HEK293 (cell line): Measurements from ENCODE around the gene USP6NL.

ENCODE experiments used
- CTCF ChIA-PET: fragments of 350-600 bp; formaldehyde crosslinking; extraction: SDS; loops from one replicate; lab custom pipeline; 2021; ENCODE audit warnings: antibody characterized with exemption; lab: Yijun Ruan, JAX
- POLR2A ChIA-PET: fragments of 300-600 bp; formaldehyde crosslinking; extraction: SDS; loops from one replicate; lab custom pipeline; 2020; ENCODE audit warnings: antibody characterized with exemption, inconsistent platforms; lab: Yijun Ruan, JAX
- H3K27ac ChIP-seq: fragments of 200-500 bp; sonication (Bioruptor generic); 2 replicates; pipeline ENCODE4 v1.5.1; 2014; ENCODE audit warnings: low read depth, low read length, control low read depth, inconsistent platforms; ENCODE audit errors: extremely low read depth
- H3K36me3 ChIP-seq, 2 experiments: fragments of 200-500 bp in 1 of 2; sonication (Bioruptor generic) in 1 of 2; 1 replicate in 1 of 2; 2 replicates in 1 of 2; pipeline ENCODE4 v1.5.1; 2014 to 2017; ENCODE audit warnings: inconsistent platforms in 2 of 2, low read length in 2 of 2; ENCODE audit not compliant: control insufficient read depth in 2 of 2, insufficient read depth in 1 of 2
- H3K4me1 ChIP-seq: fragments of 200-500 bp; sonication (Bioruptor generic); 2 replicates; pipeline ENCODE4 v1.5.1; 2014; ENCODE audit warnings: mild to moderate bottlenecking, low read length, inconsistent platforms; ENCODE audit not compliant: control insufficient read depth, insufficient read depth
- H3K4me3 ChIP-seq: 2 replicates; pipeline ENCODE4 v1.5.1; 2011; ENCODE audit warnings: low read depth, mild to moderate bottlenecking, control low read depth, low read length, moderate library complexity
- H3K9me3 ChIP-seq: fragments of 200-500 bp; sonication (Bioruptor generic); 2 replicates; pipeline ENCODE4 v1.5.1; 2014; ENCODE audit warnings: low read depth, low read length, inconsistent platforms; ENCODE audit not compliant: control insufficient read depth, insufficient read depth
- TRIM28 ChIP-seq: IDR thresholded peaks from 2 replicates; pipeline ENCODE4 v1.6.1; 2011; ENCODE audit warnings: low read length, control low read depth, borderline replicate concordance
- YY1 ChIP-seq: fragments of 450-650 bp; formaldehyde crosslinking; IDR thresholded peaks from 2 replicates; pipeline ENCODE4 v1.5.1; 2018; ENCODE audit warnings: missing biosample characterization, missing genetic modification characterization
- ZBTB1 ChIP-seq: fragments of 450-650 bp; formaldehyde crosslinking; IDR thresholded peaks from 2 replicates; pipeline ENCODE4 v1.5.1; 2016; ENCODE audit warnings: missing biosample characterization, missing genetic modification characterization
- ZNF112 ChIP-seq: fragments of 450-650 bp; formaldehyde crosslinking; IDR thresholded peaks from 2 replicates; pipeline ENCODE4 v1.5.0; 2017; ENCODE audit warnings: missing biosample characterization, missing genetic modification characterization
- ZNF132 ChIP-seq: fragments of 450-650 bp; formaldehyde crosslinking; IDR thresholded peaks from 2 replicates; pipeline ENCODE4 v1.5.1; 2017; ENCODE audit warnings: missing biosample characterization, missing genetic modification characterization, borderline replicate concordance
- ZNF140 ChIP-seq: fragments of 450-650 bp; formaldehyde crosslinking; IDR thresholded peaks from 2 replicates; pipeline ENCODE4 v1.5.1; 2016; ENCODE audit warnings: missing biosample characterization, missing genetic modification characterization
- ZNF223 ChIP-seq: fragments of 450-650 bp; formaldehyde crosslinking; IDR thresholded peaks from 2 replicates; pipeline ENCODE4 v1.5.1; 2016; ENCODE audit warnings: missing biosample characterization, missing genetic modification characterization
- ZNF366 ChIP-seq: fragments of 450-650 bp; formaldehyde crosslinking; conservative IDR thresholded peaks from 2 replicates; pipeline ENCODE4 v1.5.1; 2016; ENCODE audit warnings: missing biosample characterization, missing genetic modification characterization
- ZNF404 ChIP-seq: fragments of 450-650 bp; formaldehyde crosslinking; IDR thresholded peaks from 2 replicates; pipeline ENCODE4 v1.5.1; 2017; ENCODE audit warnings: missing biosample characterization, missing genetic modification characterization
- ZNF768 ChIP-seq: fragments of 450-650 bp; formaldehyde crosslinking; IDR thresholded peaks from 2 replicates; pipeline ENCODE4 v1.5.1; 2018; ENCODE audit warnings: missing biosample characterization, mild to moderate bottlenecking, missing genetic modification characterization
- TF ChIP-seq, protein P1 (sequence below): fragments of 450-650 bp; formaldehyde crosslinking; IDR thresholded peaks from 2 replicates; pipeline ENCODE4 v1.5.1; 2016; ENCODE audit warnings: missing biosample characterization, missing genetic modification characterization, borderline replicate concordance
- TF ChIP-seq, protein P2 (sequence below): fragments of 450-650 bp; formaldehyde crosslinking; IDR thresholded peaks from 2 replicates; pipeline ENCODE4 v1.5.1; 2016; ENCODE audit warnings: missing biosample characterization, missing genetic modification characterization
- TF ChIP-seq, protein P3 (sequence below): fragments of 450-650 bp; formaldehyde crosslinking; IDR thresholded peaks from 2 replicates; pipeline ENCODE4; 2016; ENCODE audit warnings: missing biosample characterization, missing genetic modification characterization
- TF ChIP-seq, protein P4 (sequence below): fragments of 450-650 bp; formaldehyde crosslinking; IDR thresholded peaks from 2 replicates; pipeline ENCODE4 v1.5.1; 2016; ENCODE audit warnings: missing biosample characterization, missing genetic modification characterization, low read depth
- TF ChIP-seq, protein P5 (sequence below): fragments of 450-650 bp; IDR thresholded peaks from 2 replicates; pipeline ENCODE4 v1.5.1; 2018; ENCODE audit warnings: missing biosample characterization, mild to moderate bottlenecking, missing genetic modification characterization

The USP6NL gene

DNA sequence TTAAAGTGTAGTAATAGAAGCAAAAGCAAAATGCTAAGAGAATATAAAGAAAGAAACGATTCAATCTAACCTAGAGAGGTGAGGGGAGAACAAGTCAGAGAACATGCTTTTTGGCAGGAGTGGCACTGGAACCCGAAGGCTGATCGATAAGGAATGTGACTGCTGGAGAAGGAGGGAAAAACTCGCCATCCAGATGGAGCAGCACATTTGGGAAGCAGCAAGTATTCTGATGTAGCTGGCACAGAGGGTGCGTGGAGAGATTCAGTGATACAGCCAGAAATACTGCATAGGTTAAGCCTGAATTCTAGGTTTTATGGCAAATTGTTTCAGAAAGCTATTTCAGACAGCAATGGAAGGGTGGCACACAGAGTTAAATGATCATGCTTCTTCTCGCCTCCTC is 42.0 kb downstream of the USP6NL start (continued):
- TF ChIP-seq, protein P1, sequence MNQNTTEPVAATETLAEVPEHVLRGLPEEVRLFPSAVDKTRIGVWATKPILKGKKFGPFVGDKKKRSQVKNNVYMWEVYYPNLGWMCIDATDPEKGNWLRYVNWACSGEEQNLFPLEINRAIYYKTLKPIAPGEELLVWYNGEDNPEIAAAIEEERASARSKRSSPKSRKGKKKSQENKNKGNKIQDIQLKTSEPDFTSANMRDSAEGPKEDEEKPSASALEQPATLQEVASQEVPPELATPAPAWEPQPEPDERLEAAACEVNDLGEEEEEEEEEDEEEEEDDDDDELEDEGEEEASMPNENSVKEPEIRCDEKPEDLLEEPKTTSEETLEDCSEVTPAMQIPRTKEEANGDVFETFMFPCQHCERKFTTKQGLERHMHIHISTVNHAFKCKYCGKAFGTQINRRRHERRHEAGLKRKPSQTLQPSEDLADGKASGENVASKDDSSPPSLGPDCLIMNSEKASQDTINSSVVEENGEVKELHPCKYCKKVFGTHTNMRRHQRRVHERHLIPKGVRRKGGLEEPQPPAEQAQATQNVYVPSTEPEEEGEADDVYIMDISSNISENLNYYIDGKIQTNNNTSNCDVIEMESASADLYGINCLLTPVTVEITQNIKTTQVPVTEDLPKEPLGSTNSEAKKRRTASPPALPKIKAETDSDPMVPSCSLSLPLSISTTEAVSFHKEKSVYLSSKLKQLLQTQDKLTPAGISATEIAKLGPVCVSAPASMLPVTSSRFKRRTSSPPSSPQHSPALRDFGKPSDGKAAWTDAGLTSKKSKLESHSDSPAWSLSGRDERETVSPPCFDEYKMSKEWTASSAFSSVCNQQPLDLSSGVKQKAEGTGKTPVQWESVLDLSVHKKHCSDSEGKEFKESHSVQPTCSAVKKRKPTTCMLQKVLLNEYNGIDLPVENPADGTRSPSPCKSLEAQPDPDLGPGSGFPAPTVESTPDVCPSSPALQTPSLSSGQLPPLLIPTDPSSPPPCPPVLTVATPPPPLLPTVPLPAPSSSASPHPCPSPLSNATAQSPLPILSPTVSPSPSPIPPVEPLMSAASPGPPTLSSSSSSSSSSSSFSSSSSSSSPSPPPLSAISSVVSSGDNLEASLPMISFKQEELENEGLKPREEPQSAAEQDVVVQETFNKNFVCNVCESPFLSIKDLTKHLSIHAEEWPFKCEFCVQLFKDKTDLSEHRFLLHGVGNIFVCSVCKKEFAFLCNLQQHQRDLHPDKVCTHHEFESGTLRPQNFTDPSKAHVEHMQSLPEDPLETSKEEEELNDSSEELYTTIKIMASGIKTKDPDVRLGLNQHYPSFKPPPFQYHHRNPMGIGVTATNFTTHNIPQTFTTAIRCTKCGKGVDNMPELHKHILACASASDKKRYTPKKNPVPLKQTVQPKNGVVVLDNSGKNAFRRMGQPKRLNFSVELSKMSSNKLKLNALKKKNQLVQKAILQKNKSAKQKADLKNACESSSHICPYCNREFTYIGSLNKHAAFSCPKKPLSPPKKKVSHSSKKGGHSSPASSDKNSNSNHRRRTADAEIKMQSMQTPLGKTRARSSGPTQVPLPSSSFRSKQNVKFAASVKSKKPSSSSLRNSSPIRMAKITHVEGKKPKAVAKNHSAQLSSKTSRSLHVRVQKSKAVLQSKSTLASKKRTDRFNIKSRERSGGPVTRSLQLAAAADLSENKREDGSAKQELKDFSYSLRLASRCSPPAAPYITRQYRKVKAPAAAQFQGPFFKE = no peak
- TF ChIP-seq, protein P2, sequence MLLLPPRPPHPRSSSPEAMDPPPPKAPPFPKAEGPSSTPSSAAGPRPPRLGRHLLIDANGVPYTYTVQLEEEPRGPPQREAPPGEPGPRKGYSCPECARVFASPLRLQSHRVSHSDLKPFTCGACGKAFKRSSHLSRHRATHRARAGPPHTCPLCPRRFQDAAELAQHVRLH (tag by site-specific recombination) = no peak
- TF ChIP-seq ZNF223 (tag by site-specific recombination) (no peak), ZNF366 (tag by site-specific recombination) (no peak), ZNF768 (tag by site-specific recombination) (no peak), YY1 (tag by site-specific recombination) (no peak), ZBTB1 (no peak), ZNF112 (no peak), TRIM28 (no peak), ZNF132 (tag by site-specific recombination) (no peak), ZNF140 (tag by site-specific recombination) (no peak), ZNF404 (no peak)
- TF ChIP-seq, protein P3, sequence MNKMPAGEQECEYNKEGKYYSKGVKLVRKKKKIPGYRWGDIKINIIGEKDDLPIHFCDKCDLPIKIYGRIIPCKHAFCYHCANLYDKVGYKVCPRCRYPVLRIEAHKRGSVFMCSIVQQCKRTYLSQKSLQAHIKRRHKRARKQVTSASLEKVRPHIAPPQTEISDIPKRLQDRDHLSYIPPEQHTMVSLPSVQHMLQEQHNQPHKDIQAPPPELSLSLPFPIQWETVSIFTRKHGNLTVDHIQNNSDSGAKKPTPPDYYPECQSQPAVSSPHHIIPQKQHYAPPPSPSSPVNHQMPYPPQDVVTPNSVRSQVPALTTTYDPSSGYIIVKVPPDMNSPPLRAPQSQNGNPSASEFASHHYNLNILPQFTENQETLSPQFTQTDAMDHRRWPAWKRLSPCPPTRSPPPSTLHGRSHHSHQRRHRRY (tag by site-specific recombination) = no peak
- TF ChIP-seq, protein P4, sequence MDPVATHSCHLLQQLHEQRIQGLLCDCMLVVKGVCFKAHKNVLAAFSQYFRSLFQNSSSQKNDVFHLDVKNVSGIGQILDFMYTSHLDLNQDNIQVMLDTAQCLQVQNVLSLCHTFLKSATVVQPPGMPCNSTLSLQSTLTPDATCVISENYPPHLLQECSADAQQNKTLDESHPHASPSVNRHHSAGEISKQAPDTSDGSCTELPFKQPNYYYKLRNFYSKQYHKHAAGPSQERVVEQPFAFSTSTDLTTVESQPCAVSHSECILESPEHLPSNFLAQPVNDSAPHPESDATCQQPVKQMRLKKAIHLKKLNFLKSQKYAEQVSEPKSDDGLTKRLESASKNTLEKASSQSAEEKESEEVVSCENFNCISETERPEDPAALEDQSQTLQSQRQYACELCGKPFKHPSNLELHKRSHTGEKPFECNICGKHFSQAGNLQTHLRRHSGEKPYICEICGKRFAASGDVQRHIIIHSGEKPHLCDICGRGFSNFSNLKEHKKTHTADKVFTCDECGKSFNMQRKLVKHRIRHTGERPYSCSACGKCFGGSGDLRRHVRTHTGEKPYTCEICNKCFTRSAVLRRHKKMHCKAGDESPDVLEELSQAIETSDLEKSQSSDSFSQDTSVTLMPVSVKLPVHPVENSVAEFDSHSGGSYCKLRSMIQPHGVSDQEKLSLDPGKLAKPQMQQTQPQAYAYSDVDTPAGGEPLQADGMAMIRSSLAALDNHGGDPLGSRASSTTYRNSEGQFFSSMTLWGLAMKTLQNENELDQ (tag by site-specific recombination) = no peak
- TF ChIP-seq, all 188 proteins: peak for 0

DNA sequence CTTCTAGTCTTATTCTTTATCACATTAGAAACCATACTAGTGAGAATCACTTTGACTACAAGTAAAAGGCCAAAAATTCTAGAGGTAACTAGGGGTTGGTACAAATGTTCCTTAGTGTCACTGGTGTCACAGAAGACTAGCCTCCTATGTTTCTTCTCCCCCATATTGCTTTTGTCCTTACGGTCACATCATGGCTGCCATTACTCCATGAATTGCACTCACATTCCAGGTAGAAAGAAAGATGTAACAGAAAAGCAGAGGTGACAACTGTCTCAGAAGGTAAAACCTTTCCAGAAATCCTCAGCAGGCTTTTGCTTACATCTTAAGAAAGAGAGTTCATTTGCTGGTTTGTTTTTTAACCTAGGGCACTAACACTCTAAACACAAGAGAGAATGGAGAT is 42.9 kb downstream of the USP6NL start:
- POLR2A ChIA-PET = no interaction called here

More for the DNA sequence above, 42.9 kb downstream of the USP6NL start:
- Histone ChIP-seq H3K4me3 (no peak overlapping the region), H3K36me3 (no peaks in the 10 kb centered on the region), H3K9me3 (no peaks in the 10 kb centered on the region), H3K27ac (no peak overlapping the region), H3K4me1 (no peaks in the 10 kb centered on the region)
- CTCF ChIA-PET = no interaction called here
- TF ChIP-seq, protein P5, sequence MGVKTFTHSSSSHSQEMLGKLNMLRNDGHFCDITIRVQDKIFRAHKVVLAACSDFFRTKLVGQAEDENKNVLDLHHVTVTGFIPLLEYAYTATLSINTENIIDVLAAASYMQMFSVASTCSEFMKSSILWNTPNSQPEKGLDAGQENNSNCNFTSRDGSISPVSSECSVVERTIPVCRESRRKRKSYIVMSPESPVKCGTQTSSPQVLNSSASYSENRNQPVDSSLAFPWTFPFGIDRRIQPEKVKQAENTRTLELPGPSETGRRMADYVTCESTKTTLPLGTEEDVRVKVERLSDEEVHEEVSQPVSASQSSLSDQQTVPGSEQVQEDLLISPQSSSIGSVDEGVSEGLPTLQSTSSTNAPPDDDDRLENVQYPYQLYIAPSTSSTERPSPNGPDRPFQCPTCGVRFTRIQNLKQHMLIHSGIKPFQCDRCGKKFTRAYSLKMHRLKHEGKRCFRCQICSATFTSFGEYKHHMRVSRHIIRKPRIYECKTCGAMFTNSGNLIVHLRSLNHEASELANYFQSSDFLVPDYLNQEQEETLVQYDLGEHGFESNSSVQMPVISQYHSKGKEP = no peak
- TF ChIP-seq, protein P2 (tag by site-specific recombination) = peak; percentile 74
